Kidney (tissue), 14 donors: ENCODE measurements around the gene TIMP1. TPM values are rescaled to one million over a fixed set of nuclear protein-coding genes. Genes with fewer than 3 reads are reported as not detected.

Experiments
- DNase-seq, 5 donors: peaks; one replicate each; pipeline ENCODE4 v3.0.0-alpha.2; 2013 to 2020
- FAIRE-seq: peaks from 2 replicates; lab custom pipeline; 2012; peaks lifted over from hg19 to GRCh38; lab: Jason Lieb, UNC
- H3K27ac ChIP-seq, 2 donors: one replicate each; pipeline ENCODE4 v1.7.0; 2013; ENCODE audit warnings: low read depth in 2 of 2, low read length in 2 of 2, inconsistent platforms in 1 of 2
- H3K27me3 ChIP-seq: one replicate; pipeline ENCODE4 v1.7.1; 2013; ENCODE audit warnings: low read length, inconsistent platforms; ENCODE audit not compliant: control insufficient read depth, insufficient read depth
- H3K36me3 ChIP-seq, 3 donors: one replicate each; pipeline versions ENCODE4 v1.7.0 to v1.7.1; 2013; ENCODE audit warnings: low read length in 3 of 3, control low read depth in 1 of 3, inconsistent platforms in 1 of 3; ENCODE audit not compliant: insufficient read depth in 3 of 3, control insufficient read depth in 2 of 3
- H3K4me1 ChIP-seq, 3 donors: one replicate each; pipeline versions ENCODE4 v1.7.0 to v1.7.1; 2013; ENCODE audit warnings: low read length in 3 of 3, inconsistent platforms in 1 of 3, low read depth in 1 of 3; ENCODE audit not compliant: control insufficient read depth in 2 of 3, insufficient read depth in 2 of 3
- H3K4me3 ChIP-seq, 3 donors: one replicate each; pipeline versions ENCODE4 v1.7.0 to v1.8.1; 2013; ENCODE audit warnings: low read length in 3 of 3, control low read depth in 1 of 3, inconsistent platforms in 1 of 3
- H3K9ac ChIP-seq, 3 donors: one replicate each; pipeline versions ENCODE4 v1.7.0 to v1.7.1; 2013; ENCODE audit warnings: low read length in 3 of 3, control low read depth in 1 of 3, inconsistent platforms in 1 of 3
- H3K9me3 ChIP-seq, 3 donors: one replicate each; pipeline versions ENCODE4 v1.7.0 to v1.7.1; 2013; ENCODE audit warnings: low read length in 3 of 3, control low read depth in 1 of 3, inconsistent platforms in 1 of 3; ENCODE audit not compliant: control insufficient read depth in 2 of 3, insufficient read depth in 1 of 3
- intact Hi-C: fragments of 100-400 bp; cut with DNase I; formaldehyde crosslinking; loops from one replicate; pipeline ENCODE4 v1.11.1; 2022
- polyA plus RNA-seq: library from polyadenylated mRNA; stranded (reverse); fragments of 350-450 nt; fragmentation: Illumina TruSeq; extraction: RNeasy Lipid Tissue Mini Kit (QIAGEN cat#74804); gene quantifications from one replicate; pipeline ENCODE4 v1.2.3, GENCODE V29; 2014; ENCODE audit warnings: low read depth, low replicate concordance; ENCODE audit not compliant: insufficient read depth
- total RNA-seq: library from RNA; stranded (reverse); fragmentation: NEBNext Ultra II Directional; extraction: Animal tissue kit (Norgen Biotek cat#: 25700); gene quantifications from one replicate; pipeline ENCODE4 v1.2.1, GENCODE V29; 2021
- TF ChIP-seq, protein P1 (sequence below): IDR thresholded peaks from 3 replicates; pipeline ENCODE4 v1.5.1; 2012; ENCODE audit warnings: mild to moderate bottlenecking, moderate library complexity, borderline replicate concordance; ENCODE audit not compliant: insufficient read depth; ENCODE audit errors: extremely low read depth
- donor health status: control.
- donor health status: control.
- donor health status: control.
- donor health status: control.
- donor health status: control.
- donor health status: DM: yes; HTN: yes; CAD: no.
- donor health status: Normal renal cell carcinoma (clear cell type).

Gene TIMP1
- total and polyA plus RNA-seq, 2 donors from 2014 or later = 382 to 551 TPM

- TF ChIP-seq, protein P1, sequence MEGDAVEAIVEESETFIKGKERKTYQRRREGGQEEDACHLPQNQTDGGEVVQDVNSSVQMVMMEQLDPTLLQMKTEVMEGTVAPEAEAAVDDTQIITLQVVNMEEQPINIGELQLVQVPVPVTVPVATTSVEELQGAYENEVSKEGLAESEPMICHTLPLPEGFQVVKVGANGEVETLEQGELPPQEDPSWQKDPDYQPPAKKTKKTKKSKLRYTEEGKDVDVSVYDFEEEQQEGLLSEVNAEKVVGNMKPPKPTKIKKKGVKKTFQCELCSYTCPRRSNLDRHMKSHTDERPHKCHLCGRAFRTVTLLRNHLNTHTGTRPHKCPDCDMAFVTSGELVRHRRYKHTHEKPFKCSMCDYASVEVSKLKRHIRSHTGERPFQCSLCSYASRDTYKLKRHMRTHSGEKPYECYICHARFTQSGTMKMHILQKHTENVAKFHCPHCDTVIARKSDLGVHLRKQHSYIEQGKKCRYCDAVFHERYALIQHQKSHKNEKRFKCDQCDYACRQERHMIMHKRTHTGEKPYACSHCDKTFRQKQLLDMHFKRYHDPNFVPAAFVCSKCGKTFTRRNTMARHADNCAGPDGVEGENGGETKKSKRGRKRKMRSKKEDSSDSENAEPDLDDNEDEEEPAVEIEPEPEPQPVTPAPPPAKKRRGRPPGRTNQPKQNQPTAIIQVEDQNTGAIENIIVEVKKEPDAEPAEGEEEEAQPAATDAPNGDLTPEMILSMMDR = no peak
- FAIRE-seq (no peak), DNase-seq (no peak)
- no peaks in the 10 kb centered on the region for H3K36me3 ChIP-seq
- H3K4me1 ChIP-seq = peaks cover 0 to 4% (median 0%) of the 10 kb centered on the region in 3 donors
- intact Hi-C loops = no loop called here
- H3K9ac ChIP-seq = no peak overlapping the region
- no peaks in the 10 kb centered on the region for H3K27me3 ChIP-seq
- no peak overlapping the region for H3K4me3 ChIP-seq
- H3K27ac ChIP-seq = no peak overlapping the region
- H3K9me3 ChIP-seq = no peaks in the 10 kb centered on the region
Observed at GRCh38 chrX:47585273-47585672, 3.0 kb downstream of the TIMP1 start.

- Histone ChIP-seq H3K27ac (no peak overlapping the region), H3K36me3 (no peaks in the 10 kb centered on the region), H3K9ac (no peak overlapping the region), H3K4me3 (no peak overlapping the region), H3K27me3 (no peaks in the 10 kb centered on the region), H3K4me1 (peaks cover 0 to 4% (median 0%) of the 10 kb centered on the region in 3 donors), H3K9me3 (no peaks in the 10 kb centered on the region)
- TF ChIP-seq, protein P1 = no peak
- DNase-seq = no peak
- no peak for FAIRE-seq
- intact Hi-C loops = no loop called here
Observed at GRCh38 chrX:47586043-47586787, 4.0 kb downstream of the TIMP1 start.

DNA sequence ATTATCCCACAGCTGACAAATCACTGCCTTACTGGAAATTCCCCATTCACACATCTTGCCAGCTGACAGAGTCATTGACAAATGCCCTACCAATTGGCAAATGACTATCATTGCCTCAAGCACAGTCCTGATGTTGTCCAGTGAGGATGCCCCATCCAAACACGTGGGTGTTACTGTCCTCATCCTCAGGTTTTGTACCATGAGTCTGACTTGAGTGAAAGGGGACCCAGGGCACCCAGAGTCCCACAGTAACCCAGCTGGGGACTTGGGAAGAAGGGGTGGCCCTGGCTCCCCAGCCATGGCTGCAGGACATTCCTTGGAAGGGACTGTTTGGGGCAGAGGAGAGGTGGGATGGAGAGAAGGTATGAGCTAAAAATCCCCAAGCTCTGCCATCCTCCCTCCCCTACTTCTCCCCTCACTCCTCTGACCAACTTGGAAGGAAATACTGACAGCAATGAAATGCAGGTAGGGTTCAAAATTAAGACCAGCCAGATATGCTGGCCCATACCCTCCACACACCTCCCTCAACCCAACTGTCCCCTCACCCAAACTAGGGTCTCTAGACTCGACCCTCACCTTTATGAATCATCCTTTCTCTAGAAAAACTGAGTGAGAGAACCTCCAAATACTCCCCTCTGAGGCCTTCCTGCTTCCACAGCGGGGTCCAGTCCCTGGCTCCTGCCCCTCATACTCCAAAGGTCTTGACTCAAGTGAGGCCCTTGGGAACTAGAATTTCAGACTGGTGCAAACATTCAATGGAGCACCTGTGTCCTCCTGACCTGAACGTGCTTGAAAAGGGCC, 5.1 kb downstream of the TIMP1 start:
- H3K9ac ChIP-seq = no peak overlapping the region
- no peak overlapping the region for H3K4me3 ChIP-seq
- DNase-seq = no peak
- H3K4me1 ChIP-seq = no peaks in the 10 kb centered on the region
- no peaks in the 10 kb centered on the region for H3K9me3 ChIP-seq
- H3K27ac ChIP-seq = no peak overlapping the region
- H3K27me3 ChIP-seq = no peaks in the 10 kb centered on the region
- TF ChIP-seq, protein P1 = no peak
- no peak for FAIRE-seq
- H3K36me3 ChIP-seq = no peaks in the 10 kb centered on the region
- intact Hi-C loops = no loop called here
